Measurements from ENCODE around the gene ZNF836. TPM values are rescaled to one million over a fixed set of nuclear protein-coding genes. Genes with fewer than 3 reads are reported as not detected.

Gene ZNF836
- total RNA-seq, 1 experiment from 2014 or later, result 14.3 TPM

GRCh38 chr19:52198678-52199077 lies 27.3 kb upstream of the ZNF836 start:
- Histone ChIP-seq H3K79me2 (ENCODE audit: low read depth) (peaks cover 90% of the 10 kb centered on the region), H3K4me1 (replicated peaks; ENCODE audit: insufficient read depth) (no peaks in the 10 kb centered on the region), H4K20me1 (ENCODE audit: insufficient read depth) (peaks cover 80% of the 10 kb centered on the region), H3K4me2 (no peak overlapping the region), H3K4me3 (no peak overlapping the region), H3K27ac (no peak overlapping the region), H2AFZ (no peak overlapping the region), H3K36me3 (ENCODE audit: low read depth) (peaks cover 59% of the 10 kb centered on the region), H3K9me2 (ENCODE audit: insufficient read depth) (no peaks in the 10 kb centered on the region), H3F3A (ENCODE audit: insufficient read depth, low read depth) (peaks cover 4% of the 10 kb centered on the region; the same call in 1 of the 2 replicates), H3K9me3 (ENCODE audit: insufficient read depth, low read depth) (no peaks in the 10 kb centered on the region), H3K27me3 (ENCODE audit: insufficient read depth, low read depth) (no peaks in the 10 kb centered on the region)
- CTCF ChIA-PET, result no interaction called here
- TF ChIP-seq CTCF (conservative IDR thresholded peaks at IDR 0.05) (no peak), EZH2 (IDR thresholded peaks at IDR 0.05; ENCODE audit: low read depth) (no peak)
- DNase-seq, result peak in 1 of 2 experiments; percentile 26
- intact Hi-C loops (cut with micrococcal nuclease; ENCODE audit: unreplicated experiment), result no loop called here
- POLR2A ChIA-PET (ENCODE audit: unreplicated experiment), result interaction anchor here (0.8 kb wide), 1 partner anchor 9 kb away, joined by 5 read pairs; the partner anchor contains the start of gene PPP2R1A
- BruUV-seq (replicated peaks), result no TSS peak

- no TSS peak for BruUV-seq (replicated peaks)
- Histone ChIP-seq H3K79me2 (ENCODE audit: low read depth) (peaks cover 96% of the 10 kb centered on the region), H3K36me3 (ENCODE audit: low read depth) (peaks cover 63% of the 10 kb centered on the region), H3K4me1 (replicated peaks; ENCODE audit: insufficient read depth) (no peaks in the 10 kb centered on the region), H3K27ac (no peak overlapping the region), H3K9me3 (ENCODE audit: insufficient read depth, low read depth) (no peaks in the 10 kb centered on the region), H3K4me3 (no peak overlapping the region), H3K9me2 (ENCODE audit: insufficient read depth) (no peaks in the 10 kb centered on the region), H3F3A (ENCODE audit: insufficient read depth, low read depth) (peaks cover 4% of the 10 kb centered on the region; the same call in 1 of the 2 replicates), H2AFZ (no peak overlapping the region), H4K20me1 (ENCODE audit: insufficient read depth) (peaks cover 82% of the 10 kb centered on the region), H3K27me3 (ENCODE audit: insufficient read depth, low read depth) (no peaks in the 10 kb centered on the region), H3K4me2 (no peak overlapping the region)
- DNase-seq, result no peak
- POLR2A ChIA-PET (ENCODE audit: unreplicated experiment), result interaction anchor here (0.8 kb wide), 1 partner anchor 9 kb away, joined by 5 read pairs; the partner anchor contains the start of gene PPP2R1A
- TF ChIP-seq EZH2 (IDR thresholded peaks at IDR 0.05; ENCODE audit: low read depth), result no peak
- TF ChIP-seq CTCF (conservative IDR thresholded peaks at IDR 0.05), result no peak
- intact Hi-C loops (cut with micrococcal nuclease; ENCODE audit: unreplicated experiment), result no loop called here
- CTCF ChIA-PET, result no interaction called here
Measured at GRCh38 chr19:52197964-52198363, 26.5 kb upstream of the ZNF836 start.

GRCh38 chr19:52196256-52196967 lies 25.0 kb upstream of the ZNF836 start:
- no peak for DNase-seq
- ChIA-PET CTCF (no interaction called here), POLR2A (ENCODE audit: unreplicated experiment) (no interaction called here)
- BruUV-seq (replicated peaks), result no TSS peak
- H3K79me2 ChIP-seq (ENCODE audit: low read depth), result peaks cover 96% of the 10 kb centered on the region
- H3K27ac ChIP-seq, result no peak overlapping the region
- intact Hi-C loops (cut with micrococcal nuclease; ENCODE audit: unreplicated experiment), result no loop called here
- no peak for TF ChIP-seq EZH2 (IDR thresholded peaks at IDR 0.05; ENCODE audit: low read depth)
- no peak for TF ChIP-seq CTCF (conservative IDR thresholded peaks at IDR 0.05)
- H3K9me2 ChIP-seq (ENCODE audit: insufficient read depth), result no peaks in the 10 kb centered on the region
- no peak overlapping the region for H2AFZ ChIP-seq
- no peak overlapping the region for H3K4me2 ChIP-seq
- no peaks in the 10 kb centered on the region for H3K27me3 ChIP-seq (ENCODE audit: insufficient read depth, low read depth)
- peaks cover 53% of the 10 kb centered on the region for H3K36me3 ChIP-seq (ENCODE audit: low read depth)
- H4K20me1 ChIP-seq (ENCODE audit: insufficient read depth), result peaks cover 83% of the 10 kb centered on the region
- H3K4me1 ChIP-seq (replicated peaks; ENCODE audit: insufficient read depth), result peaks cover 6% of the 10 kb centered on the region
- no peaks in the 10 kb centered on the region for H3K9me3 ChIP-seq (ENCODE audit: insufficient read depth, low read depth)
- peaks cover 4% of the 10 kb centered on the region; the same call in 1 of the 2 replicates for H3F3A ChIP-seq (ENCODE audit: insufficient read depth, low read depth)
- H3K4me3 ChIP-seq, result no peak overlapping the region

Data from PC-9 (cell line).